SK-N-SH treated with all-trans-retinoic acid at 6 μM for 48 hours (cell line): Measurements from ENCODE around the gene ARID5B.

Source experiments
- ATAC-seq: fragments of 200-7000 bp; cut with Tn5 transposase; 3 replicates; pipeline ENCODE4 v1.9.1; 2020; ENCODE audit warnings: mild to moderate bottlenecking, moderate library complexity
- ARNTL ChIP-seq: fragments of 450-650 bp; formaldehyde crosslinking; IDR thresholded peaks from 2 replicates; pipeline ENCODE4 v1.5.0; 2020; ENCODE audit warnings: low read depth, mild to moderate bottlenecking, moderate library complexity, borderline replicate concordance
- BACH2 ChIP-seq: fragments of 250-450 bp; sonication (Bioruptor Pico); IDR thresholded peaks from 2 replicates; pipeline ENCODE4 v1.9.0; 2021; ENCODE audit warnings: mild to moderate bottlenecking, borderline replicate concordance
- CREB5 ChIP-seq: fragments of 250-450 bp; sonication (Bioruptor Pico); IDR thresholded peaks from 2 replicates; pipeline ENCODE4 v1.5.1; 2020; ENCODE audit warnings: low read depth, mild to moderate bottlenecking, moderate library complexity
- CSDC2 ChIP-seq: fragments of 250-450 bp; sonication (Bioruptor Pico); IDR thresholded peaks from 2 replicates; pipeline ENCODE4 v1.5.0; 2020; ENCODE audit warnings: mild to moderate bottlenecking, moderate library complexity
- CSRNP3 ChIP-seq: fragments of 250-450 bp; sonication (Bioruptor Pico); IDR thresholded peaks from 2 replicates; pipeline ENCODE4 v1.5.1; 2021; ENCODE audit warnings: mild to moderate bottlenecking, moderate library complexity
- ESRRG ChIP-seq: fragments of 250-450 bp; sonication (Bioruptor Pico); IDR thresholded peaks from 2 replicates; pipeline ENCODE4 v1.6.1; 2021; ENCODE audit warnings: mild to moderate bottlenecking
- GLIS3 ChIP-seq: fragments of 250-450 bp; sonication (Bioruptor Pico); IDR thresholded peaks from 2 replicates; pipeline ENCODE4 v1.5.0; 2020; ENCODE audit warnings: mild to moderate bottlenecking, moderate library complexity
- ISL1 ChIP-seq: fragments of 250-450 bp; sonication (Bioruptor Pico); IDR thresholded peaks from 2 replicates; pipeline ENCODE4 v2.1.2; 2022; ENCODE audit warnings: mild to moderate bottlenecking, moderate library complexity
- OSR1 ChIP-seq: fragments of 250-450 bp; sonication (Bioruptor Pico); IDR thresholded peaks from 2 replicates; pipeline ENCODE4 v1.8.0; 2022; ENCODE audit warnings: moderate library complexity, mild to moderate bottlenecking, inconsistent platforms
- PATZ1 ChIP-seq: fragments of 250-450 bp; sonication (Bioruptor Pico); IDR thresholded peaks from 2 replicates; pipeline ENCODE4 v1.8.0; 2020; ENCODE audit warnings: mild to moderate bottlenecking, moderate library complexity, borderline replicate concordance
- PPARA ChIP-seq: fragments of 250-450 bp; sonication (Bioruptor Pico); IDR thresholded peaks from 2 replicates; pipeline ENCODE4 v1.5.0; 2020; ENCODE audit warnings: mild to moderate bottlenecking, borderline replicate concordance
- RARB ChIP-seq: fragments of 250-450 bp; sonication (Bioruptor Pico); IDR thresholded peaks from 2 replicates; pipeline ENCODE4 v1.8.0; 2021; ENCODE audit warnings: mild to moderate bottlenecking, moderate library complexity
- SNAI2 ChIP-seq: fragments of 250-450 bp; sonication (Bioruptor Pico); IDR thresholded peaks from 2 replicates; pipeline ENCODE4 v1.5.0; 2020; ENCODE audit warnings: mild to moderate bottlenecking, moderate library complexity
- TCF4 ChIP-seq: fragments of 250-450 bp; sonication (Bioruptor Pico); IDR thresholded peaks from 2 replicates; pipeline ENCODE4 v1.8.0; 2021; ENCODE audit warnings: mild to moderate bottlenecking, moderate library complexity, borderline replicate concordance
- TOX ChIP-seq: fragments of 250-450 bp; sonication (Bioruptor Pico); IDR thresholded peaks from 2 replicates; pipeline ENCODE4 v1.8.0; 2021; ENCODE audit warnings: mild to moderate bottlenecking, moderate library complexity, borderline replicate concordance
- ZC3H10 ChIP-seq: fragments of 250-450 bp; sonication (Bioruptor Pico); IDR thresholded peaks from 2 replicates; pipeline ENCODE4 v1.5.1; 2021; ENCODE audit warnings: mild to moderate bottlenecking, moderate library complexity
- ZFP3 ChIP-seq: fragments of 250-450 bp; sonication (Bioruptor Pico); IDR thresholded peaks from 2 replicates; pipeline ENCODE4 v1.5.0; 2020; ENCODE audit warnings: mild to moderate bottlenecking, moderate library complexity
- ZFP30 ChIP-seq: fragments of 450-650 bp; formaldehyde crosslinking; IDR thresholded peaks from 2 replicates; pipeline ENCODE4 v1.5.0; 2022; ENCODE audit warnings: mild to moderate bottlenecking, moderate library complexity
- ZNF565 ChIP-seq: fragments of 450-650 bp; formaldehyde crosslinking; conservative IDR thresholded peaks from 2 replicates; pipeline ENCODE4 v1.5.0; 2020; ENCODE audit warnings: low read depth, mild to moderate bottlenecking, moderate library complexity
- ZNF70 ChIP-seq: fragments of 450-650 bp; formaldehyde crosslinking; IDR thresholded peaks from 2 replicates; pipeline ENCODE4 v1.5.0; 2020; ENCODE audit warnings: mild to moderate bottlenecking, moderate library complexity
- ZNF8 ChIP-seq: fragments of 450-650 bp; formaldehyde crosslinking; IDR thresholded peaks from 2 replicates; pipeline ENCODE4 v1.5.0; 2020; ENCODE audit warnings: mild to moderate bottlenecking, moderate library complexity

Gene ARID5B

DNA sequence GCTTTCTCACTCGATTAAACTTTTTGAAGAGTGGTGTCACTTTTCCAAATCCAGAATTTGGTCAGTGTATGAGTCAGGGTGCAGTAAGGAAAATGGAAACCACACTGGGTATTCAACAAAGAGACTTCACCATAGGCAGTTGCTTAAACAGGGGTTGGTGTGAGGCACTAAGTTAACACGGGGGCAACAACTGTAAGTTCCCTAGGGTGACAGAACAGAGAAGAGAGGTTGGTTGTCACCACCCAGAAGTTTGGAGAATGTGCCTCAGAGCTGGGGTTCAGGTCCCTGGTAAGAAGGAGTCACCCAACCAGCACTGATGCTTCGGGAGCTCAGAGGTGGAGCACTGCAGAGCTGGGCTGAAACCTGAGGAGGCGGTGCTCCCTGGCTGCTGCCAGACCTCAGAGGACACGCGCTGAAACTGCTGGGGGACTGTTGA is 170.4 kb downstream of the ARID5B start:
- TF ChIP-seq OSR1 (CRISPR knock-in tag) (no peak), ZNF565 (no peak)
- ATAC-seq = no peak

DNA sequence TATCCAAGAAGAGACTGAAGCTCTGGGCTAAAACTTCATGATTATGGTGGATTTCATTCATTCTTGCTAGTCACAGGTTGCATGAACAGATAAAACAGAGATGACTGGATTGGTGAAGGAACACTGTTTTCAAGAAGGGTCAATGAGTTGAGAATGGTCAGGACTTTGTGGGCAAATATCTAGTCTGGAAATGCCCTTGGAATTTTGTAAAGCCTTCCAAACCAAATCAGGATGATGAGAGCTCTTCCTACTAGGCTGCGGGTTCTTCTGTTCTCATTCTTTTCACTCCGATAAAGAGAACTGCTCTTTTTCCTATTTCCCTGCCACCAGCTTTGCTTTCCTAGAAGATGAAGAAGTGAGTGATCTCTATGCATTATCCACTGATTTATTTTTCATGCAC is 171.4 kb downstream of the ARID5B start:
- no peak for TF ChIP-seq ESRRG
- no peak for TF ChIP-seq GLIS3 (CRISPR knock-in tag)
- TF ChIP-seq RARB (CRISPR knock-in tag) = no peak
- no peak for TF ChIP-seq PPARA (CRISPR knock-in tag)
- TF ChIP-seq ZNF565 = no peak
- TF ChIP-seq ZC3H10 (CRISPR knock-in tag) = no peak
- no peak for TF ChIP-seq ISL1 (CRISPR knock-in tag)
- TF ChIP-seq ZFP30 (CRISPR knock-in tag) = no peak
- no peak for TF ChIP-seq SNAI2 (CRISPR knock-in tag)
- no peak for TF ChIP-seq ZNF70 (CRISPR knock-in tag)
- no peak for TF ChIP-seq CSRNP3 (CRISPR knock-in tag)
- no peak for TF ChIP-seq CREB5 (CRISPR knock-in tag)
- TF ChIP-seq BACH2 = no peak
- TF ChIP-seq PATZ1 (CRISPR knock-in tag) = no peak
- no peak for TF ChIP-seq ZFP3 (CRISPR knock-in tag)
- no peak for TF ChIP-seq ARNTL (CRISPR knock-in tag)
- no peak for TF ChIP-seq TCF4 (CRISPR knock-in tag)
- TF ChIP-seq ZNF8 = no peak
- TF ChIP-seq, all 23 proteins: peak for 0
- no peak for ATAC-seq

DNA sequence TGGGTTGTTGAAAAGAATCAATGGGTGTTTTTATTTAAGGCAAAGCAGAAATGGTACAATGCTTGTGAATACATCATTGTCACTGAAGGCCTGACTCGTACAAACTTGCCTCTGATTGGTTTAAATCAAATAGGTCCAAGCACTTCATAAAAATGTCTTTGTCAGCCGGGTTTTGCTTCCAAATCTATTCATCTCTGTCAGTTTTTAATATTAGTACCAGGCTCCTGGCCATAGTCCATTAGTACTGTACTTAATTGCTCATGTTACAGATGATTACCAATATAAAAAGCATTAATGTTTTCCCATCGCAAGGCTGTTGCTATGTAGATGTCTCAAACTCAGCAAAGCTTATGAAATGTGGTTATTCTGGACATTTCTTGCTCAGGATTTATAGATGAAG is 171.9 kb downstream of the ARID5B start:
- TF ChIP-seq TOX (CRISPR knock-in tag) = 0 out of 2 replicates have a peak, but pooled peaks have one; percentile 31
- peak; percentile 79 for TF ChIP-seq ISL1 (CRISPR knock-in tag)
- no peak for TF ChIP-seq ZNF565
- 0 out of 2 replicates have a peak, but pooled peaks have one; percentile 17 for TF ChIP-seq ZC3H10 (CRISPR knock-in tag)
- no peak for TF ChIP-seq ARNTL (CRISPR knock-in tag)
- peak; percentile 54 for ATAC-seq

DNA sequence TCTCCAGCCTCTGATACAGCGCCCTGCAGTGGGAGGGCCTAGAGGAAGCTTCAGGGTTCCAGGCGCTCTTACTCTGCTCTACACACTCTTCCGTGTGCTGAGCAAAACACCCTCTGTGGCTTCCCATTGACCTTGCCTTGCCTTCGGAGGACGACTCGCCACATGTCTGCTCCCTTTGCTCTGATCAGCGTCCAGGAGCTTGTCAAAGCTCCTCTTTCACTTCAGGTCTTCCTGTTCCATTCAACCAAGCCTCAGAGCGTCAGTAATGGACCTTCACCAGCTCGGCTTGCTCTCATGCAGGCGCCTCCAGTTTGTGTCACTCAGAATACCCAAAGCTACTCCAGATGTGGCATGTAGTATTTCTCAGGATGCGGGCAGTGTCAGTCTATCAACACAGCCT is 173.9 kb downstream of the ARID5B start:
- TF ChIP-seq ZNF70 (CRISPR knock-in tag) = no peak
- TF ChIP-seq BACH2 = no peak
- TF ChIP-seq GLIS3 (CRISPR knock-in tag) = no peak
- no peak for TF ChIP-seq CSDC2
- no peak for TF ChIP-seq ARNTL (CRISPR knock-in tag)
- no peak for TF ChIP-seq ISL1 (CRISPR knock-in tag)
- TF ChIP-seq ZC3H10 (CRISPR knock-in tag) = no peak
- TF ChIP-seq OSR1 (CRISPR knock-in tag) = no peak
- no peak for TF ChIP-seq CSRNP3 (CRISPR knock-in tag)
- TF ChIP-seq CREB5 (CRISPR knock-in tag) = no peak
- TF ChIP-seq ZNF8 = no peak
- TF ChIP-seq SNAI2 (CRISPR knock-in tag) = no peak
- no peak for ATAC-seq
